Esophagus (tissue), 2 donors: ENCODE measurements around the gene DGKB. TPM values are rescaled to one million over a fixed set of nuclear protein-coding genes. Genes with fewer than 3 reads are reported as not detected.

Experiments used
- H3K27ac ChIP-seq, 2 donors: one replicate each; pipeline ENCODE4 v1.5.1; 2013; ENCODE audit warnings: low read depth in 2 of 2, mild to moderate bottlenecking in 2 of 2, inconsistent platforms in 1 of 2, low read length in 1 of 2, moderate library complexity in 1 of 2
- H3K27me3 ChIP-seq, 2 donors: one replicate each; pipeline ENCODE4 v1.6.1; 2013; ENCODE audit warnings: low read length in 2 of 2, control low read depth in 1 of 2, mild to moderate bottlenecking in 1 of 2; ENCODE audit not compliant: insufficient read depth in 2 of 2, control insufficient read depth in 1 of 2
- H3K36me3 ChIP-seq, 2 donors: one replicate each; pipeline ENCODE4 v1.6.1; 2013; ENCODE audit warnings: low read length in 1 of 2; ENCODE audit not compliant: control insufficient read depth in 2 of 2, insufficient read depth in 2 of 2
- H3K4me1 ChIP-seq, 2 donors: one replicate each; pipeline ENCODE4 v1.6.1; 2013; ENCODE audit warnings: low read length in 1 of 2; ENCODE audit not compliant: control insufficient read depth in 2 of 2, insufficient read depth in 2 of 2
- H3K4me3 ChIP-seq, 2 donors: one replicate each; pipeline ENCODE4 v1.5.1; 2013; ENCODE audit warnings: low read length in 2 of 2, mild to moderate bottlenecking in 2 of 2, low read depth in 1 of 2, moderate library complexity in 1 of 2
- H3K9me3 ChIP-seq, 2 donors: one replicate each; pipeline ENCODE4 v1.6.1; 2013; ENCODE audit warnings: mild to moderate bottlenecking in 2 of 2, low read depth in 1 of 2, low read length in 1 of 2, moderate library complexity in 1 of 2; ENCODE audit not compliant: control insufficient read depth in 2 of 2, insufficient read depth in 1 of 2
- WGBS, 2 donors: extraction: QIAGEN DNeasy Blood & Tissue Kit; methylation state at CpG; one replicate each; pipeline ENCODE4 v1.1.7; 2013; 5-methylcytosine and 5-hydroxymethylcytosine counted together
- polyA plus RNA-seq, 2 donors: library from polyadenylated mRNA; stranded (reverse); fragments of 200-250 nt; gene quantifications; one replicate each; pipeline ENCODE4 v1.2.3, GENCODE V29; 2013
- donor health status: healthy with polysubstance abuse.
- donor health status: Bipolar disorder and iron deficiency.

Gene DGKB
- polyA plus RNA-seq, 2 donors, result 0.09 to 0.20 TPM

DNA sequence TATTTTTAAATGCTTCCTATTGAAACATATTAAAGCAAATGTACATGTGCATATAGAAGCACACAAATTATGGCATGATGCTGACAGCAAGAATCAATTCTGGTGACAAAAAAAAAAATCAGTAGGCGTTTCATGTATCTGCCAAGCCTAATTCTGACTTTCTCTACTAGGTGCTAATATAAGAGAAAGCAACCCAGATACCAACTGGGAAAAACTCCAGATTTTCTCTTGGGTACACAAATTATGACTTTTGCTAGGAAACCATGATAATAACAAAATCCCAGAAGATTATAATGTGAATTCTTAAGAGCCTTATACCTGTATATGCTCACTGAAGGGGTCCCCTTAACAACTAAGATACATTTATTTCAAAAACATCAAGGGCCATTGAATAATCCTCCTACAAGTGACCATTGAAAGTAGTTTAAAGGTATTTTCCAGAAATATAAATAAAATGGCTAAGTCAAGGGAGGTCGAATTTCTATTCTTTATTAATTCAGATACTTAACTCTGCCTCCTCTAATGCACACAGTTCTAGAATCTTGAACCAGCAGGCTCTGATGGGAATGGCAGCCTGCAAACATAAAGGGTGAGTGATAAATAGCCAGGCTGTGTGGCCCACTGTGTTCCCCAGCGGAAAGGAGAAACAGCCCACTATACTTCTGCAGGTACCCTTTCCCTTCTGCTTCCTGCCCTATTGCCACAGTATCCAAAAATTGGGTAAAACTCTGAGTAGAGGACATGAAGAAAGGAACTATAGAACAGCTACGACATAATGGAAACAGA is 84.5 kb downstream of the DGKB start:
- no peak overlapping the region for H3K27ac ChIP-seq
- H3K36me3 ChIP-seq, result no peaks in the 10 kb centered on the region
- no peak overlapping the region for H3K4me3 ChIP-seq
- WGBS, 2 donors, result 61 to 70% methylated on average over 4 of the region's 4 CpGs
- H3K27me3 ChIP-seq, result no peaks in the 10 kb centered on the region
- H3K9me3 ChIP-seq, result no peaks in the 10 kb centered on the region
- no peaks in the 10 kb centered on the region for H3K4me1 ChIP-seq

DNA sequence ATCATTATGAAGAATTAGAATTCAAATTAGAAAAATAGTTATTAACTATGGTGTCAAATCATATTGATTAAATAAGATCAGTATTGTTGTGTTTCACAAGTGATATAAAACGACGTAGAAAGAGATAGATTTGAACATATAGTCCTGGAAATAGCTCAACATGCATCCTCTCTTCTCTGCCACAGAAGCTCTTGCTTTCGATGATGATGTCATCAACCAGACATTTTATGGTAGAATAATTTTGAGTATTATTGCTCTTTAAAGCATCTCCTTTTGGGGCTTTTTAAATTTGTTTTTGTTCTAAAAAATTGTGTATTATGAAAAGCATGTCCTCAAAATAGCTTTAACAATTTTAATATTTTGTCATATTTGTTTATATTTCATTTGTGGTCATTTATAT is 95.0 kb downstream of the DGKB start:
- H3K27me3 ChIP-seq, result no peaks in the 10 kb centered on the region
- no peaks in the 10 kb centered on the region for H3K36me3 ChIP-seq
- H3K27ac ChIP-seq, result no peak overlapping the region
- 86 to 90% methylated on average over 3 of the region's 3 CpGs for WGBS, 2 donors
- no peaks in the 10 kb centered on the region for H3K9me3 ChIP-seq
- no peak overlapping the region for H3K4me3 ChIP-seq
- H3K4me1 ChIP-seq, result no peaks in the 10 kb centered on the region

DNA sequence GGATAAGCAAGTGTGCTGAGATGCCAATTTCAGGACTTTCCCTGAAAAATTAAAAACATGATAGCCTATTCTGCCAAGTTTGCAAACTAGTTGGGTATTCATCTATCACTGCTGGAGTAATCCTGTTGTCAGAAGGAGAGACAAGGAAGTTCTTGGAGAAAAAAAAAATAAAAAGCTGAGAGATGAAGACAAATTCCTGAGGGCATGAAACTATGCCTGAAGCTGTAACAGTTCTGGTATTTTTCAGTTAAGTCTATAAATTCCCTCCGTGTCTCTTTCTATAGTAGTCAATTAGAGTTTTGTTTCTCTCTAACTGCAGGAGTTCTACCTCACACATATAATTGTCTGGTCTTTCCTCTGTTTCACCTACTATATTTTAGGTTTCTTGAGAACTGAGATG is 95.7 kb downstream of the DGKB start:
- Histone ChIP-seq H3K27ac (no peak overlapping the region), H3K4me1 (no peaks in the 10 kb centered on the region), H3K27me3 (no peaks in the 10 kb centered on the region), H3K9me3 (no peaks in the 10 kb centered on the region), H3K4me3 (no peak overlapping the region), H3K36me3 (no peaks in the 10 kb centered on the region)
- WGBS, 2 donors, result 33 to 43% methylated on average over 1 of the region's 1 CpG

DNA sequence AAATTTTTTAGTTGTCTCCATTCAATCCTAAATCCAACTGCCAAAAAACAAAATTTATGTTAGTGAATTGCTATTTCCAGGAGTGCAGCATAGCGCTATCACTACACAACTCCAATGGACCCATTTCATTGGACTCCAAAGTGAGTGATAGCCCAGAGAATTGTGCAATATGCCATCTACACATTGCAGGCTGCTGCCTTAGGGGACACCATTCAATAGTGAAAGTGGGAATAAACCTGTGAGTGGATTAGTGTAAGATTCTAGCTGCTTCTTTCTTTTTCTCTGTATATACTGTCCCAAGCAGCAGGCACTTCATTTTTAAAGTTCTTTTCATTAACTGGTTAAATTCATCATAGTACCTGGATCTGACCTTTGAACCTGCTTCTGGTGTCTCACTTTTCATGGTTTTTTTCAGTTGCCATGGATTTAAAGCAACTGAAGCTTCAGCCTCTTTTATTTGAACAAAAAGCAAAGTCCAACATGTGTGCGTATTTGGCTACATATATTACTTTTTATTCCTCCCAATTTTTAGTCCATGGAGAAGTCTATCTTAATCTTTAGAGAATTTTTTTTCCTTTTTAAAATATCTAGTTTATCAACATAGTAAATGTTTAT is 97.3 kb downstream of the DGKB start:
- Histone ChIP-seq H3K9me3 (no peaks in the 10 kb centered on the region), H3K27me3 (no peaks in the 10 kb centered on the region), H3K4me3 (no peak overlapping the region), H3K36me3 (no peaks in the 10 kb centered on the region), H3K4me1 (no peaks in the 10 kb centered on the region), H3K27ac (no peak overlapping the region)
- 82 to 87% methylated on average over 2 of the region's 2 CpGs for WGBS, 2 donors

DNA sequence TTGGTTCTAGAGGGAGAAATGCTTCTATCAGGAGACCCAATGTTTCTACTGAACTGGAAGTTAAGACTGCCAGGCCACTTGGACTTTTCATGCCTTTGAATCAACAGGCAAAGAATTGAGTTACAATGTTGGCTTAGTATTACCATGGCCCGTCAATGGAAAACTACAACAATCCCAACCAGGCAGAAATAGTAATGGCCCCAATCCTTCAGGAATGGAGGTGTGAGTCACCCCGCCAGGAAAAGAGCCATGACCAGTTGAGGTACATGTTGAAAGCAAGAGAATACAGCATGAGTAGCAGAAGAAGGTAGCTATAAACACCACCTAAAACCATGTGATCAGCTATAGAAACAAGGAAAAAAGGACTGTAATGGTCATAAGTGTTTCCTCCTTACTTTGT is 101.9 kb downstream of the DGKB start:
- H3K27me3 ChIP-seq, result no peaks in the 10 kb centered on the region
- 92 to 98% methylated on average over 2 of the region's 2 CpGs for WGBS, 2 donors
- H3K4me3 ChIP-seq, result no peak overlapping the region
- no peaks in the 10 kb centered on the region for H3K9me3 ChIP-seq
- no peak overlapping the region for H3K27ac ChIP-seq
- H3K36me3 ChIP-seq, result no peaks in the 10 kb centered on the region
- no peaks in the 10 kb centered on the region for H3K4me1 ChIP-seq

DNA sequence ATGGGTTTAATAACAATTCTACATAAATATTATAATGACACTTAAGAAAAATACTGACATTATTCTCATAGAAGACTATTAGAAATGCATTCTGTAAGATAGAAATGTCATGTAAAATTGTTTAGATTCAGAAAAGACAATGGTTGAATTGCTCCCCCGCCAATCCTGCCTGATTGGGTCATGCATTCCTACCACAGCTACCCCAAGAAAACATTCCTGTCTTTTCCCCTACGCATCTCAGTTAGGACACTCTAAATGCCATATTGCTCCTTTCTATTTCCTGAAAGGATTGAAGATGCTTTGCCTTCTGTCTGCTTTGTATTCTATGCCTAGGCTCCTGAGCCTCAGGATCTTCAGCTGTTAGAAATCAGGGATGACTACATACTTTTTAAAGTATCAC is 109.4 kb downstream of the DGKB start:
- H3K27ac ChIP-seq, result no peak overlapping the region
- H3K9me3 ChIP-seq, result no peaks in the 10 kb centered on the region
- 82 to 88% methylated on average over 2 of the region's 2 CpGs for whole genome bisulfite sequencing, 2 donors
- no peak overlapping the region for H3K4me3 ChIP-seq
- no peaks in the 10 kb centered on the region for H3K36me3 ChIP-seq
- H3K4me1 ChIP-seq, result no peaks in the 10 kb centered on the region
- no peaks in the 10 kb centered on the region for H3K27me3 ChIP-seq

DNA sequence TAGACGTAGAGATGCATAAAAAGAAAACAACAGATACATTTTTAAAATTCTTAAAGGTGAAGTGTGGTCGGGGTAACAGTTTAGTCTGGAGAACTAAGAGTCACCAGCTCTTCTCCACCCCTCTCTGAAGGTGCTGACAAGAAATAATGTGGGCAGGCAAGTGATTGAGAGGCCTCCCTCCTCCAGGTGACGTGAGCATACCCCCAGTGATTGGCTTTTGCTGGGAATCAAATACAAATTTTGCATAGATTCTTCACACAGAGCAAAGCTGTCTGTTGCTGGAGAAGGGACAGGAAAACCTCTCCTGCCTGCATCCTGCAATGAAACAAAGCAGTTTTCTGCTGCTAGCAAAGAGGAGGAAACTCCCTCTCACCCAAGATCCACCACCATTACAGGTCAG is 115.0 kb downstream of the DGKB start:
- H3K9me3 ChIP-seq, result peaks cover 0 to 3% of the 10 kb centered on the region in 2 donors
- H3K4me3 ChIP-seq, result no peak overlapping the region
- no peaks in the 10 kb centered on the region for H3K4me1 ChIP-seq
- no peaks in the 10 kb centered on the region for H3K36me3 ChIP-seq
- WGBS, 2 donors, result 56 to 59% methylated on average over 3 of the region's 3 CpGs
- no peak overlapping the region for H3K27ac ChIP-seq
- no peaks in the 10 kb centered on the region for H3K27me3 ChIP-seq

DNA sequence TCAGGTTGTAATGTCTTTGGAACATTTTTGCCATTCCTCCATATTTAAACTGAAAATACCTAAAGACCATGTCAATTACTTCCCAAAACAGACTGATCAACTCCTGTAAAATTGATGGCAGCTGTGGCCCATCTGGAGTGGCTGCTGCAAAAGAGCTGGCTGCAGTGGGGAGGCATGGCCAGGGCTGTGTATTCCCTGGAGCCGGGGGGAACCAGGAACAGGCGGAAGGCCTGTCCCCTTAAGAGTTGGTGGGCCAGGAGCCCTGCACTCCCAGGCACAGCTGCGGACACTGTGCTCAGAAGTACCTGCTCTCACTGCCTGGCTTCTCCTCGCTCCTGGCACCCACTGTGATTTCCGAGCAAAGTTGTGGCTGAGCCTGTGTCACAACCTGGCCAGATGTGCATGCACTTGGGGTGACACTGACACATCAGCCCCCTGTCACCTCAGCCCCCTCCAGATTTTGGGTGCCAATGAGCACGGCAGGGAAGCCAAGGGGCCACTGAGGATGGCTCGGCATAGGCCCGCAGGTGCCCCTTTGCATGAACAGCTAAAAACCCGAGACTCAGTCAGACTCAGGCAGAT is 116.1 kb downstream of the DGKB start:
- Histone ChIP-seq H3K27ac (no peak overlapping the region), H3K4me1 (no peaks in the 10 kb centered on the region), H3K36me3 (no peaks in the 10 kb centered on the region), H3K4me3 (no peak overlapping the region), H3K27me3 (no peaks in the 10 kb centered on the region), H3K9me3 (peaks cover 0 to 3% of the 10 kb centered on the region in 2 donors)
- WGBS, 2 donors, result 83 to 86% methylated on average over 9 of the region's 9 CpGs

DNA sequence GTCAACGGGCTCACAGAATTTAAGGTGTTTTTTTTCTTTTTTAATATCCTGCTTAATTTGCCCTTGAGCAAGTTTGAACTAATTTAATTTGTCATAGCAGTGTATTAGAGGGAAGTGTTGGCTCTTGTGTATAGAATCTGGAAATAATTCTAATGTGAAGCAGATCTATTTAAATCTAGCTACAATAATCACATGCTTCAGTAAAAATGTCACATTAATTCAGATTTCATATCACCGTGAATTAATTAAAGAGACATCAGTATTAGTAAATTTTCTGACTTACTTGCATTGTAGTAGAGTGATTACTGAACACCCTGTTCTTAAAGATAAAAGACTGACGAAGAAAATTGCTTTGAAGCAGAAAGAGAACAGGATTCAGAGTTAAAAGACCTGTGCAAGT is 124.7 kb downstream of the DGKB start:
- Histone ChIP-seq H3K27me3 (no peaks in the 10 kb centered on the region), H3K4me3 (no peak overlapping the region)

More for the DNA sequence above, 124.7 kb downstream of the DGKB start:
- Histone ChIP-seq H3K36me3 (no peaks in the 10 kb centered on the region), H3K27ac (no peak overlapping the region), H3K9me3 (peaks cover 0 to 4% of the 10 kb centered on the region in 2 donors), H3K4me1 (no peaks in the 10 kb centered on the region)
- WGBS, 2 donors, result 62 to 69% methylated on average over 3 of the region's 3 CpGs
